SK-MEL-5 (cell line): ENCODE data around the gene COA1. TPM values are rescaled to one million over a fixed set of nuclear protein-coding genes. Genes with fewer than 3 reads are reported as not detected.
"Not testable (repeated sequence)": the region's sequence is repeated elsewhere in the genome, so short reads cannot be mapped to it uniquely, and the experiment has no call there.

ENCODE experiments used
- DNase-seq: peaks from one replicate; pipeline ENCODE4 v3.0.0-alpha.2; 2016; ENCODE audit warnings: low read depth, low spot score
- in situ Hi-C: cut with HindIII; loops from 2 replicates; pipeline ENCODE4 v1.10.0; 2016; ENCODE audit warnings: low sequenced_read_pairs, high pct_unique_total_duplicates, low pct_unique_long_range_greater_than_20kb
- total RNA-seq: library from RNA; depleted of rRNA; stranded (reverse); fragments of >200 nt; shearing (Covaris generic); gene quantifications from 2 replicates; pipeline ENCODE4 v1.2.3, GENCODE V29; 2014

The COA1 gene
- total RNA-seq, 1 experiment from 2014 or later: 79.6 TPM

GRCh38 chr7:43701500-43701854, 27.8 kb downstream of the COA1 start:
- no peak for DNase-seq
- in situ Hi-C loops: loop anchor here (25.0 kb wide), 1 partner anchor 764 kb away; the partner anchor contains the start of genes MRPL32 and PSMA2

- in situ Hi-C loops: loop anchor here (25.0 kb wide), 1 partner anchor 764 kb away; the partner anchor contains the start of genes MRPL32 and PSMA2
- DNase-seq: no peak
Observed at GRCh38 chr7:43700646-43701499, 28.4 kb downstream of the COA1 start.

GRCh38 chr7:43700059-43700501, 29.2 kb downstream of the COA1 start:
- in situ Hi-C loops: loop anchor here (25.0 kb wide), 1 partner anchor 763 kb away; the partner anchor contains the start of genes MRPL32 and PSMA2
- DNase-seq: peak; percentile 78

GRCh38 chr7:43698460-43699255, 30.7 kb downstream of the COA1 start:
- in situ Hi-C loops: no loop called here
- no peak for DNase-seq

- no peak for DNase-seq
- in situ Hi-C loops: no loop called here
Observed at GRCh38 chr7:43697690-43698089, 31.6 kb downstream of the COA1 start.

- no peak for DNase-seq
- in situ Hi-C loops: no loop called here
Observed at GRCh38 chr7:43695365-43695764, 34.0 kb downstream of the COA1 start.

GRCh38 chr7:43694399-43694748, 34.9 kb downstream of the COA1 start:
- DNase-seq: no peak
- in situ Hi-C loops: no loop called here

- in situ Hi-C loops: no loop called here
- DNase-seq: no peak
Observed at GRCh38 chr7:43693687-43694398, 35.5 kb downstream of the COA1 start.

- in situ Hi-C loops: no loop called here
- no peak for DNase-seq
Observed at GRCh38 chr7:43692582-43693373, 36.5 kb downstream of the COA1 start.

GRCh38 chr7:43691611-43692010, 37.7 kb downstream of the COA1 start:
- no peak for DNase-seq
- in situ Hi-C loops: no loop called here

- in situ Hi-C loops: no loop called here
- DNase-seq: no peak
Observed at GRCh38 chr7:43689115-43689514, 40.2 kb downstream of the COA1 start.

GRCh38 chr7:43687866-43688265, 41.5 kb downstream of the COA1 start:
- DNase-seq, in situ Hi-C loops: not testable (repeated sequence)

GRCh38 chr7:43686991-43687390, 42.3 kb downstream of the COA1 start:
- DNase-seq: no peak
- in situ Hi-C loops: no loop called here

GRCh38 chr7:43680736-43681135, 48.6 kb downstream of the COA1 start:
- in situ Hi-C loops: no loop called here
- DNase-seq: no peak

GRCh38 chr7:43679210-43680068, 49.9 kb downstream of the COA1 start:
- in situ Hi-C loops: no loop called here
- no peak for DNase-seq

- in situ Hi-C loops: no loop called here
- no peak for DNase-seq
Observed at GRCh38 chr7:43678315-43678714, 51.0 kb downstream of the COA1 start.
